Esophagus squamous epithelium (tissue), 5 donors: ENCODE measurements around the gene FHIT. TPM values are rescaled to one million over a fixed set of nuclear protein-coding genes. Genes with fewer than 3 reads are reported as not detected.

ENCODE experiments used
- DNase-seq: peaks from one replicate; lab custom pipeline; 2025; lab: John Stamatoyannopoulos, UW
- H3K27ac ChIP-seq, 4 donors: fragments of 200-600 bp; sonication (generic); one replicate each; pipeline ENCODE4 v1.5.1; 2016 to 2019; ENCODE audit warnings: mild to moderate bottlenecking in 1 of 4
- H3K27me3 ChIP-seq, 4 donors: fragments of 200-600 bp; sonication (generic); 1 replicate in 3 of 4; 2 replicates in 1 of 4; pipeline versions ENCODE4 v1.5.1 to v1.6.0; 2017 to 2021; ENCODE audit warnings: antibody characterized with exemption in 1 of 4
- H3K36me3 ChIP-seq, 3 donors: fragments of 200-600 bp; sonication (generic); one replicate each; pipeline ENCODE4 v1.5.1; 2016 to 2019
- H3K4me1 ChIP-seq, 3 donors: fragments of 200-600 bp; sonication (generic); one replicate each; pipeline ENCODE4 v1.5.1; 2017 to 2019
- H3K4me3 ChIP-seq, 4 donors: fragments of 200-600 bp; sonication (generic); 1 replicate in 3 of 4; 2 replicates in 1 of 4; pipeline ENCODE4 v1.5.1; 2016 to 2019; ENCODE audit warnings: mild to moderate bottlenecking in 2 of 4, moderate library complexity in 1 of 4
- H3K9me3 ChIP-seq, 3 donors: fragments of 200-600 bp; sonication (generic); one replicate each; pipeline ENCODE4 v1.5.1; 2016 to 2019
- CTCF ChIP-seq, 6 experiments: fragments of 450-650 bp in 4 of 6; fragments of 200-600 bp in 2 of 6; sonication (generic) in 2 of 6; IDR thresholded peaks; one replicate each; pipeline ENCODE4 v1.5.1; 2016 to 2019; ENCODE audit warnings: antibody characterized with exemption in 6 of 6, mild to moderate bottlenecking in 4 of 6, moderate library complexity in 4 of 6
- POLR2A ChIP-seq, 4 donors: fragments of 450-650 bp; IDR thresholded peaks; one replicate each; pipeline ENCODE4 v1.6.1; 2017; ENCODE audit warnings: antibody characterized with exemption in 4 of 4, mild to moderate bottlenecking in 4 of 4, moderate library complexity in 3 of 4
- WGBS, 2 donors: methylation state at CpG; one replicate each; pipeline ENCODE4 v1.1.5; 2018; 5-methylcytosine and 5-hydroxymethylcytosine counted together
- intact Hi-C: fragments of 100-400 bp; cut with DNase I; formaldehyde crosslinking; loops from one replicate; pipeline ENCODE4 v1.15.0; 2022
- total RNA-seq, 4 donors: library from RNA; depleted of rRNA; stranded (reverse); fragments of >200 nt; gene quantifications; one replicate each; pipeline ENCODE4 v1.1.0, GENCODE V29; 2016
- donor health status: DM: yes; HTN: yes; CAD: no.

FHIT gene
- total RNA-seq, 4 donors from 2014 or later: 0.64 to 5.7 (median 3.1) TPM

GRCh38 chr3:59927056-59927455 lies 1324.2 kb downstream of the FHIT start:
- no peak overlapping the region for H3K27ac ChIP-seq
- TF ChIP-seq CTCF (IDR thresholded peaks at IDR 0.05) (no peak), POLR2A (IDR thresholded peaks at IDR 0.05) (no peak)
- H3K4me1 ChIP-seq: no peaks in the 10 kb centered on the region
- intact Hi-C loops: no loop called here
- H3K36me3 ChIP-seq: no peaks in the 10 kb centered on the region
- no peak for DNase-seq
- WGBS, 2 donors: 82 to 92% methylated on average over 3 of the region's 3 CpGs
- H3K4me3 ChIP-seq: no peak overlapping the region
- no peaks in the 10 kb centered on the region for H3K27me3 ChIP-seq
- no peaks in the 10 kb centered on the region for H3K9me3 ChIP-seq

GRCh38 chr3:59925946-59926345 lies 1325.3 kb downstream of the FHIT start:
- no peaks in the 10 kb centered on the region for H3K9me3 ChIP-seq
- no peak for DNase-seq
- intact Hi-C loops: no loop called here

GRCh38 chr3:59922192-59922591 lies 1329.1 kb downstream of the FHIT start:
- H3K4me1 ChIP-seq: no peaks in the 10 kb centered on the region
- H3K36me3 ChIP-seq: no peaks in the 10 kb centered on the region
- no peak for DNase-seq
- intact Hi-C loops: no loop called here
- H3K27ac ChIP-seq: no peak overlapping the region
- no peaks in the 10 kb centered on the region for H3K27me3 ChIP-seq
- no peaks in the 10 kb centered on the region for H3K9me3 ChIP-seq
- no peak overlapping the region for H3K4me3 ChIP-seq
- TF ChIP-seq POLR2A (IDR thresholded peaks at IDR 0.05): no peak
- TF ChIP-seq CTCF (IDR thresholded peaks at IDR 0.05): no peak
- WGBS, 2 donors: 82 to 90% methylated on average over 7 of the region's 7 CpGs

More at GRCh38 chr3:59925946-59926345, 1325.3 kb downstream of the FHIT start:
- TF ChIP-seq POLR2A (IDR thresholded peaks at IDR 0.05) (no peak), CTCF (IDR thresholded peaks at IDR 0.05) (no peak)
- H3K27ac ChIP-seq: no peak overlapping the region
- H3K27me3 ChIP-seq: no peaks in the 10 kb centered on the region
- no peak overlapping the region for H3K4me3 ChIP-seq
- no peaks in the 10 kb centered on the region for H3K4me1 ChIP-seq
- no peaks in the 10 kb centered on the region for H3K36me3 ChIP-seq

GRCh38 chr3:59920822-59921221 lies 1330.4 kb downstream of the FHIT start:
- Histone ChIP-seq H3K27ac (no peak overlapping the region), H3K4me1 (no peaks in the 10 kb centered on the region), H3K36me3 (no peaks in the 10 kb centered on the region), H3K4me3 (no peak overlapping the region), H3K27me3 (no peaks in the 10 kb centered on the region), H3K9me3 (no peaks in the 10 kb centered on the region)
- intact Hi-C loops: no loop called here
- TF ChIP-seq CTCF (IDR thresholded peaks at IDR 0.05) (no peak), POLR2A (IDR thresholded peaks at IDR 0.05) (no peak)
- 89 to 91% methylated on average over 5 of the region's 5 CpGs for WGBS, 2 donors
- DNase-seq: no peak

- H3K36me3 ChIP-seq: no peaks in the 10 kb centered on the region
- H3K9me3 ChIP-seq: no peaks in the 10 kb centered on the region
- H3K27me3 ChIP-seq: no peaks in the 10 kb centered on the region
- WGBS, 2 donors: 90 to 100% methylated on average over 2 of the region's 2 CpGs
- no peak for DNase-seq
- H3K4me3 ChIP-seq: no peak overlapping the region
- H3K4me1 ChIP-seq: no peaks in the 10 kb centered on the region
- H3K27ac ChIP-seq: no peak overlapping the region
- TF ChIP-seq POLR2A (IDR thresholded peaks at IDR 0.05) (no peak), CTCF (IDR thresholded peaks at IDR 0.05) (no peak)
- intact Hi-C loops: no loop called here
Measured at GRCh38 chr3:59919586-59919985, 1331.7 kb downstream of the FHIT start.
